Glomerular endothelial cell (primary cell): Measurements from ENCODE around the gene GCGR. TPM values are rescaled to one million over a fixed set of nuclear protein-coding genes. Genes with fewer than 3 reads are reported as not detected.

Source experiments
- DNase-seq: peaks from one replicate; pipeline ENCODE4 v3.0.0-alpha.2; 2011; ENCODE audit warnings: low read depth, low spot score; ENCODE audit errors: extremely low read depth
- total RNA-seq: library from RNA; depleted of rRNA; stranded (reverse); fragments of >200 nt; gene quantifications from 2 replicates; pipeline ENCODE4 v1.2.3, GENCODE V29; 2015

GCGR gene
- total RNA-seq, 1 donor from 2014 or later: not detected

- no peak for DNase-seq
Measured at GRCh38 chr17:81811705-81812570, 8.0 kb downstream of the GCGR start.

- no peak for DNase-seq
Measured at GRCh38 chr17:81812571-81813370, 8.8 kb downstream of the GCGR start.

- no peak for DNase-seq
Measured at GRCh38 chr17:81813371-81813684, 9.4 kb downstream of the GCGR start.

- DNase-seq: no peak
Measured at GRCh38 chr17:81813861-81814683, 10.1 kb downstream of the GCGR start.

GRCh38 chr17:81814748-81815645 lies 11.0 kb downstream of the GCGR start:
- DNase-seq: no peak

- no peak for DNase-seq
Measured at GRCh38 chr17:81815646-81815986, 11.7 kb downstream of the GCGR start.

- DNase-seq: no peak
Measured at GRCh38 chr17:81817758-81818147, 13.8 kb downstream of the GCGR start.

- no peak for DNase-seq
Measured at GRCh38 chr17:81819708-81820107, 15.8 kb downstream of the GCGR start.

GRCh38 chr17:81821147-81821546 lies 17.2 kb downstream of the GCGR start:
- no peak for DNase-seq

GRCh38 chr17:81821603-81822311 lies 17.8 kb downstream of the GCGR start:
- DNase-seq: no peak

GRCh38 chr17:81822312-81822637 lies 18.3 kb downstream of the GCGR start:
- DNase-seq: no peak

GRCh38 chr17:81822996-81823819 lies 19.3 kb downstream of the GCGR start:
- DNase-seq: no peak

GRCh38 chr17:81823820-81824550 lies 20.0 kb downstream of the GCGR start:
- DNase-seq: no peak

GRCh38 chr17:81824595-81824994 lies 20.6 kb downstream of the GCGR start:
- no peak for DNase-seq

- no peak for DNase-seq
Measured at GRCh38 chr17:81825841-81826466, 22.0 kb downstream of the GCGR start.

- DNase-seq: no peak
Measured at GRCh38 chr17:81828656-81829055, 24.7 kb downstream of the GCGR start.

- DNase-seq: no peak
Measured at GRCh38 chr17:81829858-81830257, 25.9 kb downstream of the GCGR start.

- DNase-seq: no peak
Measured at GRCh38 chr17:81831563-81831956, 27.6 kb downstream of the GCGR start.
